Smooth muscle cell (in vitro differentiated cells): ENCODE results near the gene GMDS. TPM values are rescaled to one million over a fixed set of nuclear protein-coding genes. Genes with fewer than 3 reads are reported as not detected.

ENCODE experiments used
- DNase-seq: peaks from one replicate; lab custom pipeline; 2025; ENCODE audit not compliant: unreplicated experiment; lab: John Stamatoyannopoulos, UW
- H2AFZ ChIP-seq: fragments of 200-600 bp; sonication (generic); 2 replicates; pipeline ENCODE4 v1.6.0; 2016; ENCODE audit warnings: antibody characterized with exemption, low read depth, mild to moderate bottlenecking
- H3F3A ChIP-seq: fragments of 200-600 bp; sonication (generic); 2 replicates; pipeline ENCODE4 v1.6.0; 2017; ENCODE audit warnings: antibody characterized with exemption, low read depth
- H3K27ac ChIP-seq: fragments of 200-600 bp; sonication (generic); 2 replicates; pipeline ENCODE4 v1.5.1; 2016; ENCODE audit warnings: low read depth, mild to moderate bottlenecking
- H3K27me3 ChIP-seq: fragments of 200-600 bp; sonication (generic); 2 replicates; pipeline ENCODE4 v1.6.1; 2016; ENCODE audit warnings: low read depth, mild to moderate bottlenecking
- H3K36me3 ChIP-seq: fragments of 200-600 bp; sonication (generic); 2 replicates; pipeline ENCODE4 v1.5.1; 2016; ENCODE audit warnings: low read depth
- H3K4me1 ChIP-seq: fragments of 200-600 bp; sonication (generic); 2 replicates; pipeline ENCODE4 v1.5.1; 2016; ENCODE audit warnings: low read depth
- H3K4me2 ChIP-seq: fragments of 200-600 bp; sonication (generic); 2 replicates; pipeline ENCODE4 v1.6.0; 2016; ENCODE audit warnings: mild to moderate bottlenecking
- H3K4me3 ChIP-seq: fragments of 200-600 bp; sonication (generic); 2 replicates; pipeline ENCODE4 v1.5.1; 2016; ENCODE audit warnings: mild to moderate bottlenecking
- H3K79me2 ChIP-seq: fragments of 200-600 bp; sonication (generic); 2 replicates; pipeline ENCODE4 v1.6.0; 2016; ENCODE audit warnings: low read depth, mild to moderate bottlenecking
- H3K9ac ChIP-seq: fragments of 200-600 bp; sonication (generic); 2 replicates; pipeline ENCODE4 v1.6.0; 2016; ENCODE audit warnings: low read depth
- H3K9me3 ChIP-seq: fragments of 200-600 bp; sonication (generic); replicated peaks from 2 replicates; pipeline ENCODE4 v1.5.1; 2016; ENCODE audit warnings: low read depth
- H4K20me1 ChIP-seq: fragments of 200-600 bp; sonication (generic); 2 replicates; pipeline ENCODE4 v1.6.0; 2016; ENCODE audit warnings: low read depth
- WGBS: methylation state at CpG from one replicate; pipeline ENCODE4 v1.1.7; 2016; ENCODE audit warnings: low lambda C conversion rate; 5-methylcytosine and 5-hydroxymethylcytosine counted together
- polyA plus RNA-seq: library from polyadenylated mRNA; unstranded; fragments of >200 nt; fragmentation: Nextera tagmentation; extraction: Ambion mirVana; gene quantifications from 2 replicates; pipeline ENCODE4 v1.2.1, GENCODE V29; 2016
- total RNA-seq: library from RNA; depleted of rRNA; stranded (reverse); fragments of >200 nt; gene quantifications from 2 replicates; pipeline ENCODE4 v1.2.3, GENCODE V29; 2014
- TF ChIP-seq, protein P1 (sequence below): fragments of 200-600 bp; sonication (generic); IDR thresholded peaks from 2 replicates; pipeline ENCODE4 v1.5.1; 2017; ENCODE audit warnings: borderline replicate concordance, mild to moderate bottlenecking, antibody characterized with exemption; ENCODE audit not compliant: insufficient read depth, poor library complexity, severe bottlenecking

Gene GMDS
- total and polyA plus RNA-seq, 2 experiments from 2014 or later: 3.7 to 8.5 TPM

DNA sequence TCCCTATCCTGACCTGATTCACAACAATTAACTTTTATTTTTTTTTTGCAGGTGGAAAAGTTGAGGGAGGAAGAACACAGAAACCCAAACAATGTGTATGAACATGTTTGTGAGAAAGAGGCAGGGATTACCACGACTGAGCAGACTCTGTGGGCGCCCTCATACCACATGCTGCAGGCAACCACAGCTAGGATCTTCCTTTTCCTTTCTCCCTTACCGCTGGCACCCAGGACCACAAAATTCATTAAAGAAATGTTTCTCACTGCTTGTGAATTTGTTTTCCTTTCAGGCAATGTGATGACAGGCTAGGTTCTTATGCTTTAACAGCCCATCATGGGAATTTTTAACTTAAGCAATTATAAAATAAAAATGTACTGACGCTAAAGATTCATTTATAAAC lies 287.1 kb downstream of the GMDS start:
- Histone ChIP-seq H3K9ac (no peak overlapping the region), H4K20me1 (no peaks in the 10 kb centered on the region), H3F3A (no peaks in the 10 kb centered on the region), H3K27ac (no peak overlapping the region), H3K36me3 (no peaks in the 10 kb centered on the region), H3K4me3 (no peak overlapping the region), H3K27me3 (no peaks in the 10 kb centered on the region), H3K4me1 (no peaks in the 10 kb centered on the region), H3K4me2 (no peak overlapping the region), H2AFZ (no peak overlapping the region), H3K9me3 (no peaks in the 10 kb centered on the region), H3K79me2 (no peaks in the 10 kb centered on the region)
- 65% methylated on average over 4 of the region's 4 CpGs for WGBS
- TF ChIP-seq, protein P1, sequence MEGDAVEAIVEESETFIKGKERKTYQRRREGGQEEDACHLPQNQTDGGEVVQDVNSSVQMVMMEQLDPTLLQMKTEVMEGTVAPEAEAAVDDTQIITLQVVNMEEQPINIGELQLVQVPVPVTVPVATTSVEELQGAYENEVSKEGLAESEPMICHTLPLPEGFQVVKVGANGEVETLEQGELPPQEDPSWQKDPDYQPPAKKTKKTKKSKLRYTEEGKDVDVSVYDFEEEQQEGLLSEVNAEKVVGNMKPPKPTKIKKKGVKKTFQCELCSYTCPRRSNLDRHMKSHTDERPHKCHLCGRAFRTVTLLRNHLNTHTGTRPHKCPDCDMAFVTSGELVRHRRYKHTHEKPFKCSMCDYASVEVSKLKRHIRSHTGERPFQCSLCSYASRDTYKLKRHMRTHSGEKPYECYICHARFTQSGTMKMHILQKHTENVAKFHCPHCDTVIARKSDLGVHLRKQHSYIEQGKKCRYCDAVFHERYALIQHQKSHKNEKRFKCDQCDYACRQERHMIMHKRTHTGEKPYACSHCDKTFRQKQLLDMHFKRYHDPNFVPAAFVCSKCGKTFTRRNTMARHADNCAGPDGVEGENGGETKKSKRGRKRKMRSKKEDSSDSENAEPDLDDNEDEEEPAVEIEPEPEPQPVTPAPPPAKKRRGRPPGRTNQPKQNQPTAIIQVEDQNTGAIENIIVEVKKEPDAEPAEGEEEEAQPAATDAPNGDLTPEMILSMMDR: no peak
- DNase-seq: no peak

DNA sequence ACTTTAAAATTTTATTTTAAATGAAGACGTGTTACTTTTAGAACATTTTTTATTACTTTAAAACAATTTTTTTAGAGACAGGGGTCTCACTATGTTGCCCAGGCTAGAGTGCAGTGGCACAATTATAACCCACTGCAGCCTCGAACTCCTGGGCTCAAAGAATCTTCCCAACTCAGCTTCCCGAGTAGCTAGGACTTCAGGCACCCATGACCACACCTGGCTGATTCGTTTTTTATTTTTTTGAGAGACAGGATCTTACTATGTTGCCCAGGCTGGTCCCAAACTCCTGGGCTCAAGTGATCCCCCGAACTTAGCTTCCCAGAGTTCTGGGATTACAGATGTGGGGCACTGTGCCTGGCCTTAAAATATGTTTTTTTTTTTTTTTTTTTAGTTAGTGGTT lies 287.7 kb downstream of the GMDS start:
- H3K79me2 ChIP-seq: no peaks in the 10 kb centered on the region
- 73% methylated on average over 5 of the region's 5 CpGs for WGBS

DNA sequence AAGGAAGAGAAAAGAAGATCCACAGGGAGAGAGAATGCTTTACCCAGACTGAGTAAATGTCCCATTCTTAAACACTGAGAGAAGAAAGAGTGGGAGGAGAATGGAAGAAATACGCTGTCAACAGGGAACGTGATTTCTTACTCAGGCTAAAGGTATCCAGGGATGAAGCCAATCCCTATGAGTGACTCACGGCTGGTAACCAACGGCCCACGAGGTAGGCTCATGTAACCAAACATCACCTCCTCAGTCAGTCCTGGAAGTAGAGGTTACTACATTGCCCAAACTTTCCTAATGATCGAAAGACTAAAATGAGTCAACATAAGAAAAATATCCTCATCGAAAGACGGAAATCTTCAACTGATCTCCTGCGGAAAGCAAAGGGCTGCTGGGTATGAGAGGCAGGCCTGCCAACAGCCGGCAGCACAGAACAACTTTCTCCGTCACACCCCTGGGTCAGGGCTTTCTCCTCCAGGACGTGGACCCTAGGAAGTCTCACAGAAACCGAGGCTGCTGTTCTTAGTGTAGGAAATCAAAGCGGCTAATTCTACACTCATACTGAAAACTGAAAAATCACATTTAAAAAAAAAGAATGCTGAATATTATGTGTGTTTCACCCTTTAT lies 292.6 kb downstream of the GMDS start:
- no peaks in the 10 kb centered on the region for H3K36me3 ChIP-seq
- H3K27me3 ChIP-seq: no peaks in the 10 kb centered on the region
- DNase-seq: no peak
- H3K27ac ChIP-seq: peak overlapping the region; percentile 60
- H3F3A ChIP-seq: no peaks in the 10 kb centered on the region
- H3K4me3 ChIP-seq: no peak overlapping the region
- H3K4me1 ChIP-seq: no peaks in the 10 kb centered on the region
- no peak overlapping the region for H2AFZ ChIP-seq
- H3K79me2 ChIP-seq: no peaks in the 10 kb centered on the region
- no peaks in the 10 kb centered on the region for H3K9me3 ChIP-seq
- H3K4me2 ChIP-seq: no peak overlapping the region
- peak overlapping the region; percentile 48 for H3K9ac ChIP-seq
- TF ChIP-seq, protein P1: no peak
- 69% methylated on average over 14 of the region's 14 CpGs for WGBS
- no peaks in the 10 kb centered on the region for H4K20me1 ChIP-seq

More for the DNA sequence above, 287.7 kb downstream of the GMDS start:
- TF ChIP-seq, protein P1: no peak
- H3F3A ChIP-seq: no peaks in the 10 kb centered on the region
- H3K27ac ChIP-seq: no peak overlapping the region
- H3K4me2 ChIP-seq: no peak overlapping the region
- no peaks in the 10 kb centered on the region for H3K36me3 ChIP-seq
- no peaks in the 10 kb centered on the region for H4K20me1 ChIP-seq
- DNase-seq: no peak
- no peaks in the 10 kb centered on the region for H3K27me3 ChIP-seq
- H3K4me3 ChIP-seq: no peak overlapping the region
- H2AFZ ChIP-seq: no peak overlapping the region
- no peak overlapping the region for H3K9ac ChIP-seq
- no peaks in the 10 kb centered on the region for H3K9me3 ChIP-seq
- no peaks in the 10 kb centered on the region for H3K4me1 ChIP-seq

DNA sequence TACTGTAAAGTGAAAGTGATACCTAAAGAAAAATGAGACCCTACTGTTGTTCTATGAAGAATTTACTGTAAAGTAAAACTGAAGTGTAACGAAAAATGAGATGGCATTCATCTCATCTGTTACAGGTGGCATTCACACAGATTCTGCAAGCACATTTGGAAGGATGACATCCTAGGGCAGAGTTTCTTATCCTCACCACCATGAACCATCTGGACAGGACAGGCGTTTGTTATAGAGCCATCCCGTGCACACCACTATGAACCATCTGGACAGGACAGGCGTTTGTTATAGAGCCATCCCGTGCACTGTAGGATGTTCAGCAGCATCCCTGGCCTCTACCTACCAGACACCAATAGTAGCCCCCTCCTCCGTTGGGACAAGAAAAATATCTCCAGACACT lies 294.8 kb downstream of the GMDS start:
- Histone ChIP-seq H3K36me3 (no peaks in the 10 kb centered on the region), H2AFZ (no peak overlapping the region), H3K9me3 (no peaks in the 10 kb centered on the region), H3K4me3 (no peak overlapping the region), H3F3A (no peaks in the 10 kb centered on the region), H3K9ac (no peak overlapping the region), H3K27me3 (no peaks in the 10 kb centered on the region), H4K20me1 (no peaks in the 10 kb centered on the region), H3K4me2 (no peak overlapping the region), H3K4me1 (no peaks in the 10 kb centered on the region), H3K79me2 (no peaks in the 10 kb centered on the region), H3K27ac (no peak overlapping the region)
- WGBS: 91% methylated on average over 6 of the region's 6 CpGs
- no peak for DNase-seq
- TF ChIP-seq, protein P1: no peak
